Liver (tissue), 3 donors: Measurements from ENCODE around the gene LATS2.

Experiments
- GABPA ChIP-seq, 2 donors: IDR thresholded peaks in 1 of 2; conservative IDR thresholded peaks in 1 of 2; 2 replicates each; pipeline ENCODE4 v1.6.1; 2016; ENCODE audit warnings: antibody characterized with exemption in 2 of 2, mild to moderate bottlenecking in 1 of 2, moderate library complexity in 1 of 2
- HNF4G ChIP-seq: IDR thresholded peaks from 2 replicates; pipeline ENCODE4 v1.6.1; 2016; ENCODE audit warnings: antibody characterized with exemption
- SP1 ChIP-seq: IDR thresholded peaks from 2 replicates; pipeline ENCODE4 v1.6.1; 2018; ENCODE audit warnings: antibody characterized with exemption, mild to moderate bottlenecking
- TAF1 ChIP-seq: conservative IDR thresholded peaks from 2 replicates; pipeline ENCODE4 v1.6.1; 2016; ENCODE audit warnings: antibody characterized with exemption, mild to moderate bottlenecking
- TF ChIP-seq, protein P1 (sequence below): fragments of 150-350 bp; IDR thresholded peaks from 2 replicates; pipeline ENCODE4 v1.5.1; 2017; ENCODE audit warnings: improper control_type of control experiment, low read depth, low read length; ENCODE audit not compliant: missing input control
- TF ChIP-seq, protein P2 (sequence below): IDR thresholded peaks from 2 replicates; pipeline ENCODE4 v1.6.1; 2016; ENCODE audit warnings: antibody characterized with exemption
- donor health status: healthy.
- donor health status: healthy.

DNA sequence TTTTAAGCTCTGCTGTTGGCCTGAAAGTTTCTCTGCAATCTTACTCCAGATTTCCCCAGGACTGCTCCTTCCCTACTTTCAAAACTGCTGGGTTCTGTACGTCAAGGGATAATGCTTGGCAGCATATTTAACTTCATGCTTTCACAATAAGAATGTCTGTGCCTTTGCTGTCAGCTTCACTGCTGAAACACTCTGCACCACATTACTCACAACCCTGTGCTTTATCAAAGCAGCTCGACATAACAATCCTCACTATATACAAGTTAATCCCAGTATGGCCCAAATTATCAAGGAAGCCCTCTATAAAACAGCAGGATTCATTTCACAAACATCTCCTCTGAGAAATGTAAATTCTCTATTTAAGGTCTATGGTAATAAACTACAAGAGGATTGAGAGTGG is 17.5 kb downstream of the LATS2 start:
- TF ChIP-seq SP1 (no peak), GABPA (IDR thresholded peaks at IDR 0.05 in 1 of 2, conservative IDR thresholded peaks at IDR 0.05 in 1 of 2) (no peak), HNF4G (no peak), TAF1 (no peak)
- TF ChIP-seq, protein P1, sequence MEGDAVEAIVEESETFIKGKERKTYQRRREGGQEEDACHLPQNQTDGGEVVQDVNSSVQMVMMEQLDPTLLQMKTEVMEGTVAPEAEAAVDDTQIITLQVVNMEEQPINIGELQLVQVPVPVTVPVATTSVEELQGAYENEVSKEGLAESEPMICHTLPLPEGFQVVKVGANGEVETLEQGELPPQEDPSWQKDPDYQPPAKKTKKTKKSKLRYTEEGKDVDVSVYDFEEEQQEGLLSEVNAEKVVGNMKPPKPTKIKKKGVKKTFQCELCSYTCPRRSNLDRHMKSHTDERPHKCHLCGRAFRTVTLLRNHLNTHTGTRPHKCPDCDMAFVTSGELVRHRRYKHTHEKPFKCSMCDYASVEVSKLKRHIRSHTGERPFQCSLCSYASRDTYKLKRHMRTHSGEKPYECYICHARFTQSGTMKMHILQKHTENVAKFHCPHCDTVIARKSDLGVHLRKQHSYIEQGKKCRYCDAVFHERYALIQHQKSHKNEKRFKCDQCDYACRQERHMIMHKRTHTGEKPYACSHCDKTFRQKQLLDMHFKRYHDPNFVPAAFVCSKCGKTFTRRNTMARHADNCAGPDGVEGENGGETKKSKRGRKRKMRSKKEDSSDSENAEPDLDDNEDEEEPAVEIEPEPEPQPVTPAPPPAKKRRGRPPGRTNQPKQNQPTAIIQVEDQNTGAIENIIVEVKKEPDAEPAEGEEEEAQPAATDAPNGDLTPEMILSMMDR = no peak
- TF ChIP-seq, protein P2, sequence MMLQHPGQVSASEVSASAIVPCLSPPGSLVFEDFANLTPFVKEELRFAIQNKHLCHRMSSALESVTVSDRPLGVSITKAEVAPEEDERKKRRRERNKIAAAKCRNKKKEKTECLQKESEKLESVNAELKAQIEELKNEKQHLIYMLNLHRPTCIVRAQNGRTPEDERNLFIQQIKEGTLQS = no peak
